K562 (cell line): ENCODE measurements around the gene CNNM3. TPM values are rescaled to one million over a fixed set of nuclear protein-coding genes. Genes with fewer than 3 reads are reported as not detected.

ENCODE experiments used
- ATAC-seq: fragments of 200-7000 bp; cut with Tn5 transposase; 3 replicates; pipeline ENCODE4 v1.9.1; 2020; ENCODE audit warnings: moderate library complexity
- BruUV-seq: library from RNA; stranded (reverse); fragments of 400-500 nt; replicated peaks from 2 replicates; lab custom pipeline; 2021; lab: Mats Ljungman, UMichigan
- CTCF ChIA-PET: fragments of 300-600 bp; formaldehyde crosslinking; extraction: SDS; loops from one replicate; lab custom pipeline; 2021; ENCODE audit warnings: low intra/inter-chr PET ratio; lab: Yijun Ruan, JAX
- POLR2A ChIA-PET: fragments of 300-600, 350-650 bp; sonication (Branson Sonifier 250); formaldehyde crosslinking; extraction: SDS; loops from one replicate; lab custom pipeline; 2021; ENCODE audit warnings: antibody characterized with exemption, inconsistent platforms; lab: Yijun Ruan, JAX
- DNase-seq, 4 experiments: peaks; one replicate each; pipeline versions ENCODE4 v3.0.0 to v3.0.0-alpha.2; 2011 to 2018; ENCODE audit warnings: low spot score in 3 of 4, mixed read lengths in 3 of 4; ENCODE audit errors: extremely low read depth in 1 of 4
- FAIRE-seq: peaks from 2 replicates; lab custom pipeline; 2011; peaks lifted over from hg19 to GRCh38; lab: Jason Lieb, UNC
- H2AFZ ChIP-seq: 2 replicates; pipeline ENCODE4 v1.6.0; 2011; ENCODE audit warnings: low read depth, low read length, control low read depth, inconsistent platforms
- H3K27ac ChIP-seq: fragments of 200-600 bp; 3 replicates; pipeline ENCODE4 v1.8.0; 2011; ENCODE audit warnings: low read depth, mild to moderate bottlenecking, control low read depth, inconsistent platforms, low read length, moderate library complexity, mixed read lengths; ENCODE audit errors: extremely low read depth
- H3K27me3 ChIP-seq, 2 experiments: fragments of 300-600 bp in 1 of 2; 2 replicates in 1 of 2; 3 replicates in 1 of 2; pipeline versions ENCODE4 v1.6.0 to v1.8.0; 2011; ENCODE audit warnings: inconsistent platforms in 2 of 2, low read length in 2 of 2, mild to moderate bottlenecking in 1 of 2, mixed read lengths in 1 of 2, moderate library complexity in 1 of 2; ENCODE audit not compliant: control insufficient read depth in 2 of 2, insufficient read depth in 2 of 2
- H3K36me3 ChIP-seq: fragments of 300-600 bp; 3 replicates; pipeline ENCODE4 v1.8.0; 2011; ENCODE audit warnings: mild to moderate bottlenecking, low read length, inconsistent platforms; ENCODE audit not compliant: control insufficient read depth, insufficient read depth
- H3K4me1 ChIP-seq, 2 experiments: fragments of 200-600 bp in 1 of 2; replicated peaks in 1 of 2; 2 replicates in 1 of 2; 3 replicates in 1 of 2; pipeline versions ENCODE4 v1.5.1 to v1.8.0; 2011; ENCODE audit warnings: inconsistent platforms in 2 of 2, low read length in 2 of 2, mild to moderate bottlenecking in 1 of 2, mixed read lengths in 1 of 2, moderate library complexity in 1 of 2; ENCODE audit not compliant: control insufficient read depth in 2 of 2, insufficient read depth in 2 of 2
- H3K4me2 ChIP-seq: 2 replicates; pipeline ENCODE4 v1.6.1; 2011; ENCODE audit warnings: low read length, control low read depth, inconsistent platforms, mixed read lengths; ENCODE audit not compliant: insufficient read depth
- H3K4me3 ChIP-seq: fragments of 200-600 bp; sonication (generic), shearing (Covaris generic); 2 replicates; pipeline ENCODE4 v1.5.1; 2016; ENCODE audit warnings: control low read depth, inconsistent platforms
- H3K79me2 ChIP-seq: fragments of 200-600 bp; 3 replicates; pipeline ENCODE4 v1.8.0; 2011; ENCODE audit warnings: low read length, inconsistent platforms; ENCODE audit not compliant: control insufficient read depth, insufficient read depth
- H3K9ac ChIP-seq, 2 experiments: 2 replicates each; pipeline versions ENCODE4 v1.6.0 to v1.6.1; 2011; ENCODE audit warnings: low read depth in 2 of 2, low read length in 2 of 2, control low read depth in 1 of 2, inconsistent platforms in 1 of 2, mild to moderate bottlenecking in 1 of 2, mixed read lengths in 1 of 2; ENCODE audit not compliant: insufficient read depth in 1 of 2
- H3K9me1 ChIP-seq: one replicate; pipeline ENCODE4 v1.6.0; 2011; ENCODE audit warnings: inconsistent platforms, mild to moderate bottlenecking, low read length, moderate library complexity; ENCODE audit not compliant: control insufficient read depth, insufficient read depth
- H3K9me3 ChIP-seq: replicated peaks from 2 replicates; pipeline ENCODE4 v1.5.1; 2011; ENCODE audit warnings: low read depth, low read length, inconsistent platforms; ENCODE audit not compliant: control insufficient read depth, insufficient read depth
- H4K20me1 ChIP-seq: replicated peaks from 2 replicates; pipeline ENCODE4 v1.6.1; 2011; ENCODE audit warnings: low read length, inconsistent platforms, mixed read lengths; ENCODE audit not compliant: control insufficient read depth, insufficient read depth
- FOXK2 ChIP-seq, 2 experiments: fragments of 450-650 bp; IDR thresholded peaks in 1 of 2; conservative IDR thresholded peaks in 1 of 2; 2 replicates each; pipeline ENCODE4 v1.6.1; 2016; ENCODE audit warnings: low read depth in 2 of 2, mild to moderate bottlenecking in 1 of 2
- HCFC1 ChIP-seq: IDR thresholded peaks from 2 replicates; pipeline ENCODE4 v1.6.1; 2012; ENCODE audit warnings: low read depth, low read length, improper control_type of control experiment
- PHF21A ChIP-seq: fragments of 450-650 bp; IDR thresholded peaks from 2 replicates; pipeline ENCODE4 v1.6.1; 2017; ENCODE audit warnings: low read depth, borderline replicate concordance
- PML ChIP-seq: IDR thresholded peaks from 2 replicates; pipeline ENCODE4 v1.6.1; 2012; ENCODE audit warnings: low read length, inconsistent platforms
- PPARD ChIP-seq: fragments of 250-450 bp; sonication (Bioruptor Pico); IDR thresholded peaks from 2 replicates; pipeline ENCODE4 v1.8.0; 2022; ENCODE audit warnings: inconsistent platforms, mild to moderate bottlenecking, moderate library complexity
- PRPF4 ChIP-seq: fragments of 200-400 bp; formaldehyde crosslinking; IDR thresholded peaks from one replicate; pipeline ENCODE4 v1.6.1; 2017; ENCODE audit warnings: low read length, low read depth, mild to moderate bottlenecking; ENCODE audit not compliant: insufficient read depth, poor library complexity, severe bottlenecking
- RHOXF2B ChIP-seq: fragments of 250-450 bp; sonication (Bioruptor Pico); conservative IDR thresholded peaks from 2 replicates; pipeline ENCODE4 v1.5.1; 2021
- SMARCC2 ChIP-seq: fragments of 450-650 bp; IDR thresholded peaks from 2 replicates; pipeline ENCODE4 v1.6.1; 2017; ENCODE audit warnings: antibody characterized with exemption, moderate library complexity, mild to moderate bottlenecking, low read depth
- ZNF146 ChIP-seq: IDR thresholded peaks from one replicate; pipeline ENCODE4 v1.6.1; 2018; ENCODE audit warnings: missing compliant biosample characterization; ENCODE audit not compliant: unreplicated experiment
- ZNF23 ChIP-seq: fragments of 250-450 bp; sonication (Bioruptor Pico); IDR thresholded peaks from 2 replicates; pipeline ENCODE4 v1.4.0; 2020; ENCODE audit warnings: mild to moderate bottlenecking
- ZNF57 ChIP-seq: fragments of 450-650 bp; formaldehyde crosslinking; IDR thresholded peaks from 2 replicates; pipeline ENCODE4 v1.4.0; 2020; ENCODE audit warnings: mild to moderate bottlenecking, moderate library complexity
- WGBS: fragments of 100-300 bp; shearing (Covaris generic); methylation state at CpG from one replicate; pipeline ENCODE4 v1.1.6; 2016; ENCODE audit warnings: low coverage, mixed read lengths; ENCODE audit not compliant: insufficient coverage; ENCODE audit errors: missing lambda C conversion rate; 5-methylcytosine and 5-hydroxymethylcytosine counted together
- in situ Hi-C: fragments of 300-500 bp; cut with MboI; formaldehyde crosslinking; loops from 4 replicates; pipeline ENCODE4 v1.15.0; 2018; ENCODE audit warnings: inconsistent platforms, mixed read lengths
- intact Hi-C: fragments of 100-400 bp; cut with micrococcal nuclease; formaldehyde crosslinking; loops from 2 replicates; pipeline ENCODE4 v1.14.2; 2022
- polyA plus RNA-seq, 8 experiments: library from polyadenylated mRNA; depleted of rRNA in 4 of 8; stranded (reverse) in 5 of 8; unstranded in 3 of 8; fragments of >200 nt; fragmentation: Nextera tagmentation in 2 of 8; fragmentation: Illumina TruSeq in 1 of 8; extraction: Ambion mirVana in 2 of 8; extraction: Trizol in 1 of 8; gene quantifications; 2 replicates each; pipeline versions ENCODE4 v1.2.1 to v1.2.3, GENCODE V29; 2011 to 2014; ENCODE audit warnings: inconsistent platforms in 1 of 8, missing spikeins in 1 of 8
- total RNA-seq, 7 experiments: library from RNA; depleted of rRNA in 6 of 7; stranded (reverse); fragments of >200 nt in 6 of 7; fragmentation: Illumina TruSeq in 2 of 7; extraction: Trizol in 2 of 7; gene quantifications; 2 replicates each; pipeline versions ENCODE4 v1.2.1 to v1.2.3, GENCODE V29; 2011 to 2021; ENCODE audit warnings: low replicate concordance in 1 of 7
- TF ChIP-seq, protein P1 (sequence below): IDR thresholded peaks from 2 replicates; pipeline ENCODE4 v1.6.1; 2011; ENCODE audit not compliant: insufficient read length; ENCODE audit errors: extremely low read depth
- TF ChIP-seq, protein P2 (sequence below): IDR thresholded peaks from 3 replicates; pipeline ENCODE4 v1.6.1; 2011; ENCODE audit warnings: borderline replicate concordance, mild to moderate bottlenecking; ENCODE audit not compliant: insufficient read length, insufficient read depth
- TF ChIP-seq, protein P3 (sequence below): fragments of 250-450 bp; sonication (Bioruptor Pico); IDR thresholded peaks from 2 replicates; pipeline ENCODE4 v1.4.0; 2020

CNNM3 gene
- total and polyA plus RNA-seq, 9 of the 15 experiments (the other 6 are each of a cell fraction or from before 2014, with no cell fraction given) = 1.4 to 16.9 (median 6.5) TPM

DNA sequence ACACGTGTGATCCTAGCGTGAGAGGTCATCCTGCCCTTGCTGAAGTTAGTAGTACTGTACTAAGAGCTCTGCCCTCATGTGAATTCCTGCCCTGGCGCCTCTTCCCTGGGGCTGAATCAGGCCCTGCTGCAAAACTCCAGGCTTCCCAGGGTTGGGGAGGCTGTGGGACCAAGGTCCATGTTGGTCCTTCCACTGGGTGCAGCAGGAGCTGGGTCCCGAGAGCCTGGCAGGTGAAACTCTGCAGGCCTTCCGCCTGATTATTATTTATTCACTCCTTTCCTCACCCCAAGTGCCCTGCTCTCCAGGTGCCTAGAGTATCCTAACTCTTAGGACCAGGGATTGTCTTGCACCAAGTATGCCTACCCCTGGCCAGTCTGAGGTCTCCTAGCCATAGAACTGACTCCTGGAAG lies 5.3 kb upstream of the CNNM3 start:
- ATAC-seq = no peak
- FAIRE-seq = no peak
- no peak for DNase-seq
- Histone ChIP-seq H3K4me3 (no peak overlapping the region), H3K9me1 (peaks cover 5% of the 10 kb centered on the region), H3K4me2 (no peak overlapping the region), H3K27me3 (no peaks in the 10 kb centered on the region), H3K79me2 (no peaks in the 10 kb centered on the region), H3K4me1 (peaks cover 13 to 25% of the 10 kb centered on the region in 2 experiments; a peak in 4 of 5 replicates), H3K27ac (no peak overlapping the region), H3K9me3 (no peaks in the 10 kb centered on the region), H4K20me1 (0 out of 2 replicates have a peak, but pooled peaks cover 5% of the 10 kb centered on the region), H3K36me3 (no peaks in the 10 kb centered on the region), H3K9ac (0 out of 4 replicates have a peak overlapping the region, but pooled peaks of 1 of the 2 experiments have one; percentile 23), H2AFZ (no peak overlapping the region)
- in situ Hi-C loops (no loop called here), intact Hi-C loops (no loop called here)
- POLR2A ChIA-PET = interaction anchor here (0.6 to 2.2 kb wide), 2 partner anchors 7 to 10 kb away, joined by 3 to 8 read pairs; no protein-coding TSS in a partner anchor
- BruUV-seq = no TSS peak
- WGBS = 79% methylated on average over 5 of the region's 5 CpGs
- CTCF ChIA-PET = no interaction called here
- TF ChIP-seq HCFC1 (no peak), ZNF57 (CRISPR knock-in tag) (no peak), ZNF146 (CRISPR knock-in tag) (no peak), PHF21A (no peak), SMARCC2 (no peak), ZNF23 (CRISPR knock-in tag) (no peak), FOXK2 (conservative IDR thresholded peaks at IDR 0.05 in 1 of 2, IDR thresholded peaks at IDR 0.05 in 1 of 2; ENCODE audit: low read depth in 2 of 2) (no peak), PML (no peak), PRPF4 (no peak), PPARD (CRISPR knock-in tag) (no peak), RHOXF2B (CRISPR knock-in tag) (no peak)
- TF ChIP-seq, protein P1, sequence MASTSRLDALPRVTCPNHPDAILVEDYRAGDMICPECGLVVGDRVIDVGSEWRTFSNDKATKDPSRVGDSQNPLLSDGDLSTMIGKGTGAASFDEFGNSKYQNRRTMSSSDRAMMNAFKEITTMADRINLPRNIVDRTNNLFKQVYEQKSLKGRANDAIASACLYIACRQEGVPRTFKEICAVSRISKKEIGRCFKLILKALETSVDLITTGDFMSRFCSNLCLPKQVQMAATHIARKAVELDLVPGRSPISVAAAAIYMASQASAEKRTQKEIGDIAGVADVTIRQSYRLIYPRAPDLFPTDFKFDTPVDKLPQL = no peak
- TF ChIP-seq, protein P2, sequence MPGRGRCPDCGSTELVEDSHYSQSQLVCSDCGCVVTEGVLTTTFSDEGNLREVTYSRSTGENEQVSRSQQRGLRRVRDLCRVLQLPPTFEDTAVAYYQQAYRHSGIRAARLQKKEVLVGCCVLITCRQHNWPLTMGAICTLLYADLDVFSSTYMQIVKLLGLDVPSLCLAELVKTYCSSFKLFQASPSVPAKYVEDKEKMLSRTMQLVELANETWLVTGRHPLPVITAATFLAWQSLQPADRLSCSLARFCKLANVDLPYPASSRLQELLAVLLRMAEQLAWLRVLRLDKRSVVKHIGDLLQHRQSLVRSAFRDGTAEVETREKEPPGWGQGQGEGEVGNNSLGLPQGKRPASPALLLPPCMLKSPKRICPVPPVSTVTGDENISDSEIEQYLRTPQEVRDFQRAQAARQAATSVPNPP = no peak
- TF ChIP-seq, protein P3, sequence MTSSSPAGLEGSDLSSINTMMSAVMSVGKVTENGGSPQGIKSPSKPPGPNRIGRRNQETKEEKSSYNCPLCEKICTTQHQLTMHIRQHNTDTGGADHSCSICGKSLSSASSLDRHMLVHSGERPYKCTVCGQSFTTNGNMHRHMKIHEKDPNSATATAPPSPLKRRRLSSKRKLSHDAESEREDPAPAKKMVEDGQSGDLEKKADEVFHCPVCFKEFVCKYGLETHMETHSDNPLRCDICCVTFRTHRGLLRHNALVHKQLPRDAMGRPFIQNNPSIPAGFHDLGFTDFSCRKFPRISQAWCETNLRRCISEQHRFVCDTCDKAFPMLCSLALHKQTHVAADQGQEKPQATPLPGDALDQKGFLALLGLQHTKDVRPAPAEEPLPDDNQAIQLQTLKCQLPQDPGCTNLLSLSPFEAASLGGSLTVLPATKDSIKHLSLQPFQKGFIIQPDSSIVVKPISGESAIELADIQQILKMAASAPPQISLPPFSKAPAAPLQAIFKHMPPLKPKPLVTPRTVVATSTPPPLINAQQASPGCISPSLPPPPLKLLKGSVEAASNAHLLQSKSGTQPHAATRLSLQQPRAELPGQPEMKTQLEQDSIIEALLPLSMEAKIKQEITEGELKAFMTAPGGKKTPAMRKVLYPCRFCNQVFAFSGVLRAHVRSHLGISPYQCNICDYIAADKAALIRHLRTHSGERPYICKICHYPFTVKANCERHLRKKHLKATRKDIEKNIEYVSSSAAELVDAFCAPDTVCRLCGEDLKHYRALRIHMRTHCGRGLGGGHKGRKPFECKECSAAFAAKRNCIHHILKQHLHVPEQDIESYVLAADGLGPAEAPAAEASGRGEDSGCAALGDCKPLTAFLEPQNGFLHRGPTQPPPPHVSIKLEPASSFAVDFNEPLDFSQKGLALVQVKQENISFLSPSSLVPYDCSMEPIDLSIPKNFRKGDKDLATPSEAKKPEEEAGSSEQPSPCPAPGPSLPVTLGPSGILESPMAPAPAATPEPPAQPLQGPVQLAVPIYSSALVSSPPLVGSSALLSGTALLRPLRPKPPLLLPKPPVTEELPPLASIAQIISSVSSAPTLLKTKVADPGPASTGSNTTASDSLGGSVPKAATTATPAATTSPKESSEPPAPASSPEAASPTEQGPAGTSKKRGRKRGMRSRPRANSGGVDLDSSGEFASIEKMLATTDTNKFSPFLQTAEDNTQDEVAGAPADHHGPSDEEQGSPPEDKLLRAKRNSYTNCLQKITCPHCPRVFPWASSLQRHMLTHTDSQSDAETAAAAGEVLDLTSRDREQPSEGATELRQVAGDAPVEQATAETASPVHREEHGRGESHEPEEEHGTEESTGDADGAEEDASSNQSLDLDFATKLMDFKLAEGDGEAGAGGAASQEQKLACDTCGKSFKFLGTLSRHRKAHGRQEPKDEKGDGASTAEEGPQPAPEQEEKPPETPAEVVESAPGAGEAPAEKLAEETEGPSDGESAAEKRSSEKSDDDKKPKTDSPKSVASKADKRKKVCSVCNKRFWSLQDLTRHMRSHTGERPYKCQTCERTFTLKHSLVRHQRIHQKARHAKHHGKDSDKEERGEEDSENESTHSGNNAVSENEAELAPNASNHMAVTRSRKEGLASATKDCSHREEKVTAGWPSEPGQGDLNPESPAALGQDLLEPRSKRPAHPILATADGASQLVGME (CRISPR knock-in tag) = no peak
